Liver (tissue), 9 donors: Measurements from ENCODE around the gene MYOM1. TPM values are rescaled to one million over a fixed set of nuclear protein-coding genes. Genes with fewer than 3 reads are reported as not detected.

ENCODE experiments used
- DNase-seq: peaks from one replicate; pipeline ENCODE4 v3.0.0-alpha.2; 2017; ENCODE audit warnings: low spot score
- H3K27ac ChIP-seq, 2 donors: one replicate each; pipeline ENCODE4 v1.7.0; 2013; ENCODE audit warnings: inconsistent platforms in 2 of 2, low read length in 2 of 2, control low read depth in 1 of 2, low read depth in 1 of 2, mild to moderate bottlenecking in 1 of 2
- H3K27me3 ChIP-seq, 4 donors: one replicate each; pipeline versions ENCODE4 v1.6.1 to v1.7.0; 2013; ENCODE audit warnings: low read length in 3 of 4, inconsistent platforms in 1 of 4, mild to moderate bottlenecking in 1 of 4, moderate library complexity in 1 of 4; ENCODE audit not compliant: control insufficient read depth in 4 of 4, insufficient read depth in 4 of 4
- H3K36me3 ChIP-seq, 4 donors: one replicate each; pipeline versions ENCODE4 v1.6.1 to v1.7.0; 2013; ENCODE audit warnings: low read length in 3 of 4, mild to moderate bottlenecking in 3 of 4, low read depth in 1 of 4, moderate library complexity in 1 of 4; ENCODE audit not compliant: control insufficient read depth in 4 of 4, insufficient read depth in 3 of 4
- H3K4me1 ChIP-seq, 4 donors: one replicate each; pipeline versions ENCODE4 v1.6.1 to v1.7.0; 2013; ENCODE audit warnings: low read length in 3 of 4, mild to moderate bottlenecking in 3 of 4, moderate library complexity in 1 of 4; ENCODE audit not compliant: control insufficient read depth in 4 of 4, insufficient read depth in 4 of 4
- H3K4me3 ChIP-seq, 3 donors: one replicate each; pipeline versions ENCODE4 v1.6.1 to v1.7.0; 2013; ENCODE audit warnings: low read length in 3 of 3, control low read depth in 1 of 3, low read depth in 1 of 3, mild to moderate bottlenecking in 1 of 3
- H3K9ac ChIP-seq, 2 donors: one replicate each; pipeline ENCODE4 v1.7.0; 2013; ENCODE audit warnings: low read length in 2 of 2, mild to moderate bottlenecking in 2 of 2, moderate library complexity in 2 of 2, control low read depth in 1 of 2, low read depth in 1 of 2
- H3K9me3 ChIP-seq, 4 donors: one replicate each; pipeline versions ENCODE4 v1.6.1 to v1.7.0; 2013; ENCODE audit warnings: low read length in 3 of 4; ENCODE audit not compliant: control insufficient read depth in 4 of 4
- ATF3 ChIP-seq: IDR thresholded peaks from 2 replicates; pipeline ENCODE4 v1.6.1; 2016; ENCODE audit warnings: antibody characterized with exemption
- CTCF ChIP-seq: fragments of 150-350 bp; IDR thresholded peaks from 2 replicates; pipeline ENCODE4 v1.5.1; 2017; ENCODE audit warnings: improper control_type of control experiment, low read depth, low read length; ENCODE audit not compliant: missing input control
- EGR1 ChIP-seq, 2 donors: IDR thresholded peaks; 2 replicates each; pipeline ENCODE4 v1.6.1; 2016 to 2018; ENCODE audit warnings: antibody characterized with exemption in 2 of 2, low read depth in 2 of 2
- FOXA1 ChIP-seq: IDR thresholded peaks from 2 replicates; pipeline ENCODE4 v1.6.1; 2016; ENCODE audit warnings: antibody characterized with exemption
- FOXA2 ChIP-seq: IDR thresholded peaks from 2 replicates; pipeline ENCODE4 v1.6.1; 2016; ENCODE audit warnings: antibody characterized with exemption
- GABPA ChIP-seq, 2 donors: IDR thresholded peaks in 1 of 2; conservative IDR thresholded peaks in 1 of 2; 2 replicates each; pipeline ENCODE4 v1.6.1; 2016; ENCODE audit warnings: antibody characterized with exemption in 2 of 2, mild to moderate bottlenecking in 1 of 2, moderate library complexity in 1 of 2
- HNF4A ChIP-seq, 2 donors: conservative IDR thresholded peaks; 2 replicates each; pipeline ENCODE4 v1.6.1; 2016; ENCODE audit warnings: antibody characterized with exemption in 2 of 2, mild to moderate bottlenecking in 2 of 2
- HNF4G ChIP-seq: IDR thresholded peaks from 2 replicates; pipeline ENCODE4 v1.6.1; 2016; ENCODE audit warnings: antibody characterized with exemption
- JUND ChIP-seq, 2 donors: IDR thresholded peaks; 2 replicates each; pipeline ENCODE4 v1.6.1; 2016; ENCODE audit warnings: antibody characterized with exemption in 2 of 2
- MAX ChIP-seq: IDR thresholded peaks from 2 replicates; pipeline ENCODE4 v1.6.1; 2016; ENCODE audit warnings: antibody characterized with exemption
- NR2F2 ChIP-seq: IDR thresholded peaks from 2 replicates; pipeline ENCODE4 v1.6.1; 2016; ENCODE audit warnings: antibody characterized with exemption
- RAD21 ChIP-seq, 2 donors: IDR thresholded peaks; 2 replicates each; pipeline ENCODE4 v1.6.1; 2016; ENCODE audit warnings: antibody characterized with exemption in 2 of 2, mild to moderate bottlenecking in 2 of 2
- REST ChIP-seq: IDR thresholded peaks from 2 replicates; pipeline ENCODE4 v1.6.1; 2016; ENCODE audit warnings: antibody characterized with exemption, mild to moderate bottlenecking
- RXRA ChIP-seq, 2 donors: IDR thresholded peaks; 2 replicates each; pipeline ENCODE4 v1.6.1; 2017 to 2018; ENCODE audit warnings: antibody characterized with exemption in 2 of 2, mild to moderate bottlenecking in 1 of 2
- SP1 ChIP-seq: IDR thresholded peaks from 2 replicates; pipeline ENCODE4 v1.6.1; 2018; ENCODE audit warnings: antibody characterized with exemption, mild to moderate bottlenecking
- TAF1 ChIP-seq: conservative IDR thresholded peaks from 2 replicates; pipeline ENCODE4 v1.6.1; 2016; ENCODE audit warnings: antibody characterized with exemption, mild to moderate bottlenecking
- YY1 ChIP-seq: IDR thresholded peaks from 2 replicates; pipeline ENCODE4 v1.6.1; 2016; ENCODE audit warnings: antibody characterized with exemption, mild to moderate bottlenecking
- ZBTB33 ChIP-seq: IDR thresholded peaks from 2 replicates; pipeline ENCODE4 v1.6.1; 2016; ENCODE audit warnings: antibody characterized with exemption
- WGBS: extraction: QIAGEN DNeasy Blood & Tissue Kit; methylation state at CpG from one replicate; pipeline ENCODE4 v1.1.7; 2013; 5-methylcytosine and 5-hydroxymethylcytosine counted together
- polyA plus RNA-seq, 2 donors: library from polyadenylated mRNA; stranded (reverse) in 1 of 2; unstranded in 1 of 2; fragments of 200-250 nt in 1 of 2; fragments of >200 nt in 1 of 2; fragmentation: Nextera tagmentation in 1 of 2; extraction: Ambion mirVana in 1 of 2; gene quantifications; one replicate each; pipeline versions ENCODE4 v1.2.1 to v1.2.3, GENCODE V29; 2013 to 2015
- total RNA-seq, 2 donors: library from RNA; depleted of rRNA; stranded (reverse); fragments of >200 nt; gene quantifications; one replicate each; pipeline ENCODE4 v1.2.3, GENCODE V29; 2014
- donor health status: healthy.
- donor health status: healthy.
- donor health status: healthy.
- donor health status: healthy.
- donor health status: healthy.

Gene MYOM1
- total and polyA plus RNA-seq, 4 donors: 10.1 to 48.4 (median 21.3) TPM

- 30% methylated on average over 3 of the region's 3 CpGs for WGBS
- TF ChIP-seq RXRA (IDR thresholded peaks at IDR 0.05) (peak; percentile 65 to 77), SP1 (peak; percentile 62), FOXA1 (peak; percentile 49), MAX (no peak), HNF4G (peak; percentile 0), REST (peak; percentile 77), ZBTB33 (no peak), YY1 (peak; percentile 58), ATF3 (no peak), EGR1 (IDR thresholded peaks at IDR 0.05; ENCODE audit: low read depth in 2 of 2) (no peak), JUND (IDR thresholded peaks at IDR 0.05) (peak in 1 of 2 donors; percentile 38), GABPA (IDR thresholded peaks at IDR 0.05 in 1 of 2, conservative IDR thresholded peaks at IDR 0.05 in 1 of 2) (no peak), NR2F2 (no peak), CTCF (no peak), HNF4A (conservative IDR thresholded peaks at IDR 0.05) (peak; percentile 62 to 74), RAD21 (IDR thresholded peaks at IDR 0.05) (no peak), FOXA2 (peak; percentile 69), TAF1 (peak; percentile 67)
- H3K36me3 ChIP-seq: peaks cover 0 to 3% (median 1%) of the 10 kb centered on the region in 4 donors
- H3K27me3 ChIP-seq: no peaks in the 10 kb centered on the region
- DNase-seq: no peak
- no peaks in the 10 kb centered on the region for H3K9me3 ChIP-seq
- peak overlapping the region in 2 of 3 donors; percentile 28 to 33 for H3K4me3 ChIP-seq
- peak overlapping the region in 1 of 2 donors; percentile 23 for H3K27ac ChIP-seq
- peak overlapping the region; percentile 38 to 86 for H3K9ac ChIP-seq
- H3K4me1 ChIP-seq: peaks cover 0 to 11% (median 4%) of the 10 kb centered on the region in 4 donors
Measured at GRCh38 chr18:3217948-3218647, 1.7 kb downstream of the MYOM1 start.
